Measurements from ENCODE around the gene CMTM1.

DNA sequence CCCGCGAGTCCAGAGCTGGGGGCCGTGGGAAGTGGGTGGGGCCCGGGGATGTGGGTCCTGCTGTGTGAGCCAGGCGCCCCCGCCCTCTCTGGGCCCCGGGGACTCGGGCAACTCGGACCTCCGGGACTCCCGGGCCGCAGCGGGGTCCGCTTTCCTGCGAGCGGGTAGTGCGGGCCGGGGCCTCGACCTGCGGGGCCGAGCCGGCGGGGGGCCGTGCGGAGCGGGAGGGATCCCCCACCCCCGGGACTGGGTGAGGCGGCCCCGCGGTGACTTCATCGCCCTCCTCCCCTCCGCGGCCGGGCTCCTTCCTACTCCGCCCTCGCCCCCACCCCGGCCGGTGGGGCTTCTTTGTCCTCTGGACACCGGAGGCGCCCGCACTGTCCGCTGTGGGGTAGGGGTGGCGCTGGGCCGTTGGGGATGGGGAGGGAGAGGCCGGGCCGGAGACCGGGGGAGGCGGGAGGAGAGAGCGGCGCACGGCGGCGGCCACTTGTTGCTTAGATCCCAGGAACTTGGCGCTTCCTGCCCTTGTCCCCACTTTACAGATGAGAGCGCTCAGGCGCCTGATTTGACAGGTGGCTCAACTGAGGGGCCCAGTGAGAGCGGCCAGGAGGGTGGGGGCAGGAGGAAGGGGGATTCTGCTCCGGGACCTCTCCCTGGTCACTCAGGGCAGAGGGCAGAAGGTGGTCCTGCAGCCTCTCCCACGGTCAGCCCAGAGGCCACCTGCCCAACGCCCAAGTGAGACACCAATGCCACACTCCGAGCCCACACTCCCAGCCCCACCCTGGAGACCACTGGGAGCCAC is 39.1 kb downstream of the CMTM1 start:
- TF ChIP-seq POLR2A (IDR thresholded peaks at IDR 0.05; ENCODE audit: low read length) = no peak
- no peak for TF ChIP-seq GATA1 (IDR thresholded peaks at IDR 0.05; ENCODE audit: low read depth, low read length)

All from erythroblast (primary cell).